HCT116 (cell line): Measurements from ENCODE around the gene CNST. TPM values are rescaled to one million over a fixed set of nuclear protein-coding genes. Genes with fewer than 3 reads are reported as not detected.

Experiments used
- ATAC-seq: fragments of 200-7000 bp; cut with Tn5 transposase; 2 replicates; pipeline ENCODE4 v1.9.1; 2020; ENCODE audit warnings: mild to moderate bottlenecking, moderate library complexity
- BruUV-seq: library from RNA; stranded (reverse); fragments of 400-500 nt; replicated peaks from 2 replicates; lab custom pipeline; 2021; lab: Mats Ljungman, UMichigan
- CTCF ChIA-PET: fragments of 300-600 bp; sonication (Branson Sonifier 250); formaldehyde crosslinking; loops from one replicate; lab custom pipeline; 2021; ENCODE audit warnings: antibody characterized with exemption; lab: Charles Lee
- POLR2A ChIA-PET: fragments of 300-600, 350-600 bp; sonication (Branson Sonifier 250); formaldehyde crosslinking; loops from one replicate; lab custom pipeline; 2021; ENCODE audit warnings: antibody characterized with exemption; lab: Charles Lee
- RAD21 ChIA-PET, 2 experiments: fragments of 300-600 bp; sonication (Branson Sonifier 250); formaldehyde crosslinking; loops; one replicate each; lab custom pipeline; 2023; ENCODE audit warnings: low total read pairs in 2 of 2; ENCODE audit not compliant: uncharacterized antibody in 2 of 2, unreplicated experiment in 2 of 2, low non-redundant PET in 1 of 2; lab: Charles Lee
- DNase-seq: peaks from one replicate; pipeline ENCODE4 v3.0.0-alpha.2; 2010; ENCODE audit warnings: low read depth, low spot score
- H2AFZ ChIP-seq: fragments of 200-600 bp; shearing (Covaris generic), sonication (generic); 2 replicates; pipeline ENCODE4 v1.6.1; 2017; ENCODE audit warnings: low read depth, mixed run types, mixed read lengths, antibody characterized with exemption, low read length; ENCODE audit not compliant: poor library complexity, severe bottlenecking
- H3K27ac ChIP-seq: 2 replicates; pipeline ENCODE4 v1.5.1; 2012; ENCODE audit warnings: low read depth, low read length
- H3K27me3 ChIP-seq: fragments of 200-600 bp; sonication (generic); 2 replicates; pipeline ENCODE4 v1.6.1; 2016; ENCODE audit warnings: mixed run types, low read length, mixed read lengths; ENCODE audit not compliant: insufficient read depth
- H3K36me3 ChIP-seq, 2 experiments: fragments of 200-500 bp in 1 of 2; fragments of 200-600 bp in 1 of 2; sonication (Bioruptor generic) in 1 of 2; sonication (generic) in 1 of 2; 2 replicates each; pipeline versions ENCODE4 v1.5.1 to v1.6.1; 2014 to 2016; ENCODE audit warnings: low read length in 2 of 2, inconsistent platforms in 1 of 2, mixed read lengths in 1 of 2, mixed run types in 1 of 2; ENCODE audit not compliant: insufficient read depth in 2 of 2, control insufficient read depth in 1 of 2
- H3K4me1 ChIP-seq, 2 experiments: fragments of 200-600 bp in 1 of 2; sonication (generic) in 1 of 2; 2 replicates each; pipeline versions ENCODE4 v1.5.1 to v1.6.1; 2012 to 2017; ENCODE audit warnings: low read length in 2 of 2, inconsistent platforms in 1 of 2, mild to moderate bottlenecking in 1 of 2, mixed read lengths in 1 of 2, mixed run types in 1 of 2, moderate library complexity in 1 of 2; ENCODE audit not compliant: insufficient read depth in 2 of 2, control insufficient read depth in 1 of 2
- H3K4me2 ChIP-seq: fragments of 200-600 bp; sonication (generic); 2 replicates; pipeline ENCODE4 v1.6.1; 2017; ENCODE audit warnings: mixed run types, low read length, mixed read lengths
- H3K4me3 ChIP-seq, 2 experiments: fragments of 200-600 bp in 1 of 2; sonication (generic) in 1 of 2; replicated peaks in 1 of 2; 2 replicates each; pipeline ENCODE4 v1.5.1; 2011 to 2016; ENCODE audit warnings: low read length in 2 of 2, control low read depth in 1 of 2, low read depth in 1 of 2, mild to moderate bottlenecking in 1 of 2, mixed read lengths in 1 of 2, mixed run types in 1 of 2
- H3K79me2 ChIP-seq: fragments of 200-600 bp; sonication (generic); 2 replicates; pipeline ENCODE4 v1.6.1; 2017; ENCODE audit warnings: mild to moderate bottlenecking, mixed run types, low read length, moderate library complexity, mixed read lengths; ENCODE audit not compliant: insufficient read depth
- H3K9ac ChIP-seq: fragments of 200-600 bp; sonication (generic); 2 replicates; pipeline ENCODE4 v1.6.1; 2016; ENCODE audit warnings: low read length, mixed read lengths
- H3K9me2 ChIP-seq: fragments of 200-600 bp; sonication (generic), shearing (Covaris generic); 2 replicates; pipeline ENCODE4 v1.6.1; 2017; ENCODE audit warnings: mixed run types, mild to moderate bottlenecking, moderate library complexity; ENCODE audit not compliant: insufficient read depth
- H3K9me3 ChIP-seq, 2 experiments: fragments of 200-500 bp in 1 of 2; fragments of 200-600 bp in 1 of 2; sonication (Bioruptor generic) in 1 of 2; sonication (generic) in 1 of 2; 2 replicates each; pipeline ENCODE4 v1.6.1; 2014 to 2017; ENCODE audit warnings: low read length in 2 of 2, mixed read lengths in 2 of 2, inconsistent platforms in 1 of 2, low read depth in 1 of 2, mild to moderate bottlenecking in 1 of 2, mixed run types in 1 of 2, moderate library complexity in 1 of 2; ENCODE audit not compliant: control insufficient read depth in 1 of 2, insufficient read depth in 1 of 2
- H4K20me1 ChIP-seq: fragments of 200-600 bp; sonication (generic), shearing (Covaris generic); 2 replicates; pipeline ENCODE4 v1.6.1; 2017; ENCODE audit warnings: mixed run types, mild to moderate bottlenecking, moderate library complexity; ENCODE audit not compliant: insufficient read depth
- CTCF ChIP-seq, 3 experiments: fragments of 200-600 bp in 1 of 3; sonication (generic) in 1 of 3; IDR thresholded peaks in 2 of 3; conservative IDR thresholded peaks in 1 of 3; 2 replicates each; pipeline ENCODE4 v1.5.1; 2012 to 2017; ENCODE audit warnings: low read depth in 2 of 3, low read length in 2 of 3, antibody characterized with exemption in 1 of 3, borderline replicate concordance in 1 of 3, control low read depth in 1 of 3, mild to moderate bottlenecking in 1 of 3, mixed read lengths in 1 of 3, mixed run types in 1 of 3, moderate library complexity in 1 of 3; ENCODE audit not compliant: insufficient read depth in 1 of 3
- EGR1 ChIP-seq: IDR thresholded peaks from 2 replicates; pipeline ENCODE4 v1.6.1; 2012; ENCODE audit warnings: low read depth
- ELF1 ChIP-seq: IDR thresholded peaks from 2 replicates; pipeline ENCODE4 v1.6.1; 2012; ENCODE audit warnings: low read depth, borderline replicate concordance
- POLR2A ChIP-seq: IDR thresholded peaks from 2 replicates; pipeline ENCODE4 v1.7.0; 2011; ENCODE audit warnings: borderline replicate concordance; ENCODE audit not compliant: insufficient read depth, insufficient read length; ENCODE audit errors: extremely low read depth
- REST ChIP-seq: IDR thresholded peaks from 2 replicates; pipeline ENCODE4 v1.6.1; 2012; ENCODE audit warnings: low read depth
- SIN3A ChIP-seq: IDR thresholded peaks from 2 replicates; pipeline ENCODE4 v1.6.1; 2012; ENCODE audit warnings: low read depth
- SP1 ChIP-seq: IDR thresholded peaks from 2 replicates; pipeline ENCODE4 v1.6.1; 2012; ENCODE audit warnings: low read depth
- ZNF274 ChIP-seq: fragments of 200-500 bp; sonication (Bioruptor generic); IDR thresholded peaks from 2 replicates; pipeline ENCODE4 v1.6.1; 2014; ENCODE audit warnings: mild to moderate bottlenecking, low read depth, low read length, inconsistent platforms
- intact Hi-C: fragments of 100-400 bp; cut with micrococcal nuclease; formaldehyde crosslinking; loops from 2 replicates; pipeline ENCODE4 v1.10.0; 2022
- total RNA-seq: library from RNA; stranded (reverse); gene quantifications from one replicate; pipeline ENCODE4 v1.2.1, GENCODE V29; 2021; ENCODE audit not compliant: unreplicated experiment

Gene CNST
- total RNA-seq, 1 experiment from 2014 or later = 13.5 TPM

GRCh38 chr1:246638941-246639655 is 72.8 kb downstream of the CNST start:
- no peaks in the 10 kb centered on the region for H3K27me3 ChIP-seq
- H3K4me3 ChIP-seq = no peak overlapping the region
- POLR2A ChIA-PET = no interaction called here
- H3K9me3 ChIP-seq = no peaks in the 10 kb centered on the region
- CTCF ChIA-PET = no interaction called here
- H3K4me1 ChIP-seq = no peaks in the 10 kb centered on the region
- no peak overlapping the region for H3K27ac ChIP-seq
- no peaks in the 10 kb centered on the region for H3K79me2 ChIP-seq
- no peak overlapping the region for H2AFZ ChIP-seq
- H3K9ac ChIP-seq = no peak overlapping the region
- no peak overlapping the region for H3K4me2 ChIP-seq
- intact Hi-C loops = no loop called here
- ATAC-seq = no peak
- TF ChIP-seq SP1 = no peak
- no peak for TF ChIP-seq CTCF (IDR thresholded peaks at IDR 0.05 in 2 of 3, conservative IDR thresholded peaks at IDR 0.05 in 1 of 3; ENCODE audit: borderline replicate concordance in 1 of 3, insufficient read depth in 1 of 3, low read depth in 2 of 3, low read length in 2 of 3)
- no peak for TF ChIP-seq ELF1
- TF ChIP-seq EGR1 = no peak
- TF ChIP-seq ZNF274 = no peak
- no peak for TF ChIP-seq SIN3A
- TF ChIP-seq POLR2A = no peak
- H4K20me1 ChIP-seq = no peaks in the 10 kb centered on the region
- no peak for DNase-seq
- RAD21 ChIA-PET = no interaction called here
- no peaks in the 10 kb centered on the region for H3K9me2 ChIP-seq
- BruUV-seq = no TSS peak
- no peaks in the 10 kb centered on the region for H3K36me3 ChIP-seq

- H3K9ac ChIP-seq = no peak overlapping the region
These were observed 73.5 kb downstream of the CNST start for GRCh38 chr1:246639732-246640131.

More at GRCh38 chr1:246639732-246640131, 73.5 kb downstream of the CNST start:
- intact Hi-C loops = no loop called here
- ChIA-PET POLR2A (no interaction called here), RAD21 (no interaction called here), CTCF (no interaction called here)
- Histone ChIP-seq H3K27ac (no peak overlapping the region), H3K9me2 (no peaks in the 10 kb centered on the region), H3K36me3 (no peaks in the 10 kb centered on the region), H3K27me3 (no peaks in the 10 kb centered on the region), H3K4me2 (no peak overlapping the region), H3K4me1 (no peaks in the 10 kb centered on the region), H4K20me1 (no peaks in the 10 kb centered on the region)
- no peak for ATAC-seq
- no peak for DNase-seq
- BruUV-seq = no TSS peak
- TF ChIP-seq POLR2A (no peak), REST (no peak), CTCF (IDR thresholded peaks at IDR 0.05 in 2 of 3, conservative IDR thresholded peaks at IDR 0.05 in 1 of 3; ENCODE audit: borderline replicate concordance in 1 of 3, insufficient read depth in 1 of 3, low read depth in 2 of 3, low read length in 2 of 3) (no peak)
- TF ChIP-seq, all 23 proteins: peak for 0
- no peak overlapping the region for H3K4me3 ChIP-seq
- H2AFZ ChIP-seq = no peak overlapping the region
- H3K79me2 ChIP-seq = no peaks in the 10 kb centered on the region
- no peaks in the 10 kb centered on the region for H3K9me3 ChIP-seq
